T follicular helper cell (primary cell): Measurements from ENCODE around the gene NEMP2.
"Not testable (repeated sequence)": the region's sequence is repeated elsewhere in the genome, so short reads cannot be mapped to it uniquely, and the experiment has no call there.

Experiments used
- DNase-seq: peaks from one replicate; pipeline ENCODE4 v3.0.0-alpha.2; 2020; ENCODE audit warnings: low read depth

The NEMP2 gene

DNA sequence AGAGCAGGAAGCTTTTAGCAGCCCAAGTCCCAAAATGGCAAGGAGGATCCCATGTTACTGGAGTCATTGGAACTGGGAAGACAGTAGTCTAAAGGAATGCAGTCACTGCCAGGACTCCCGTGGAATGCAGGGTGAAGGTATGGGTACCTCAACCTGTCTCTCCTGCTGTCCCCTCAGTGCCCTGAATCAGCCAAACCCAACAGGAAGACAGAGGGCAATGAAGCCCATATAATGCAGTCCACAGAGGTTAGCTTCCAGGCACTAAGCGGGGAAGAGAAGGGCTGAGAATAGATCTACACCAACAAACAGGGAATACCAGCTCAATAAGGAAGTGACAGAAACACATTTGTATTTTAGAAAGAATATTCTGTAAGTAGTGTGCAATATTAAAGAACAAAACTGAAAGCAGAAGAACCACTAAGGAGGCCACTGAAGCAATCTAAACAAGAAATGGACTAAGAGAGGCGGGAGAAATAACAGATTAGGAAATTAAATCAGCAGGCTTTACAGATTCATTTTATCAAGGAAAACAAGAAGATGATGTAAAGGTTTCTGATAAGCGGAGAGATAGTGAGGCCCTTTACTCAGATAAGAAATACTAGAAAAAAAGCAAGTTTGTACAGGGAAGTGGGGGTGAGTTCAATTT, 8.3 kb downstream of the NEMP2 start:
- DNase-seq, result no peak

DNA sequence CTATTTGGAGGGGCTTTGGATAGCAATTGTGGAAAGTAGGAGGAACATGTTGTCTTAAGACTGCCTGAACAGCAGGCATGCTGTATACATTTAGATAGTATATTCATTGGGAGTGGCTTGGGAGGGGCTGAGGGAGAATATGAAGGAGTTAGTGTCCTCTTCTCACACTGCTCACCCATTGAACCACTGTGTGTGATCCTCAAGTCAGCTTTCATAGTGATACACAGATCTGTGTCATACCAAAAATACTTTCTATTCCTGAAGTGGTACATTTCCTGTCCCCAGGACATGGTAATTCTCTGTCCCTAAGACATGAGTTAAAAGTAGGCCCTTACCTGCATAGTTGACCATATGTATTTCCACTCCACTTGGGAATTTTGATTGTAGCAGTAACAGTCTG, 9.6 kb downstream of the NEMP2 start:
- no peak for DNase-seq

DNA sequence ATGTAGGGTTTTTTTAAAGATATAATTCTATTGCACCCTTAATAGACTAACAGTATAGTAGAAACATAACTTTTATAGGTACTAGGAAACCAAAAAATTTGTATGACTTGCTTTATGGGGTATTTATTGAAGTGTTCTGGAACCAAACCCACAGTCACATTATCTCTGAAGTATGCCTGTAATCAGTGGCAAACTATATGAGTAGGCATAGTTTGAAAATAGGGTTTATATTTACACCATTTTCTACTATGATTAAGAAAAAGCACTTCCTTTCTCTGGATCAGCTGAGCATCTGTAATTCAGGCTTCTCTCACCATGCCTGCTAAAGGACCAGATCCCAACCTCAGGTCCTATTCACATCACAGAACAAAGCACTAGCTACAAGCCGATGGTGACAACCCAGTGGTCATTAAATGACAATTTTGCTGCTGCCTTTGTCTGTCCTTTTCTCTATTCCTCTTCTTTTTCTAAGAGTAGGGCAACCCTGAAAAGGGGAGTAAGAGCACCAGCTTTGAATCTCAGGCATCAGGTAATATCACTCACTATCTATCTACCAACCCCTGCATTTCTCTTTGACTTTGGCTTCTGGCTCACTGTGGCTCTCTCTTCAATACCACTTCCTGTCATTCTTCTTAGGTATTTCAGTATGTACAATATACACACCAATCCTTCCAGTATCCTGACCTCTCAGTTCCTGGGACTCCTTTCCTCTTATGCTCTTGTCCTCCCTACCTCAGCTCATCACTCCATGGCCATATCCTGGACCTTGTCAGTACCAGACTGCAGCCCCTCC, 14.4 kb downstream of the NEMP2 start:
- DNase-seq, result no peak

GRCh38 chr2:190517468-190517867, 17.1 kb downstream of the NEMP2 start:
- no peak for DNase-seq

DNA sequence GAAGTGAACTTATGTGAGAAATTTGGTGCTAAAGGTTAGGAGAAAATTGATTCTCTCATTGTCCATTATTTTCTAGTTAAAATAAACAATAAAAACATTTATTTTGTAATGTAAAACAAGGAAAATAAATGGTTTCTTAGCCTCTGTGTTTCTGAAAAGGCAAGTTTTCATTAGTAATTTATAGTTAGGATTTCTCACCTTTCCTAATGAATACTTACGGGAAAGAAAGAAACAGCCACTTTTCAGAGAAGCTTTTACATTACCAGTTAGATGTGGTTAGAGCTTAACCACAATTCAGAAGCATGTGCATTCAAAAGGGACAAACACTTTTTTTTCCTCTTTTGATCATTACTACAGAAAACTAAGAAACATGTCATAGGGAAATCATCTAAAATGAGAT, 18.8 kb downstream of the NEMP2 start:
- DNase-seq, result no peak

- no peak for DNase-seq
These were observed 19.8 kb downstream of the NEMP2 start for GRCh38 chr2:190514676-190515075.

- no peak for DNase-seq
These were observed 20.6 kb downstream of the NEMP2 start for GRCh38 chr2:190513877-190514276.

GRCh38 chr2:190512539-190513095, 21.9 kb downstream of the NEMP2 start:
- no peak for DNase-seq

DNA sequence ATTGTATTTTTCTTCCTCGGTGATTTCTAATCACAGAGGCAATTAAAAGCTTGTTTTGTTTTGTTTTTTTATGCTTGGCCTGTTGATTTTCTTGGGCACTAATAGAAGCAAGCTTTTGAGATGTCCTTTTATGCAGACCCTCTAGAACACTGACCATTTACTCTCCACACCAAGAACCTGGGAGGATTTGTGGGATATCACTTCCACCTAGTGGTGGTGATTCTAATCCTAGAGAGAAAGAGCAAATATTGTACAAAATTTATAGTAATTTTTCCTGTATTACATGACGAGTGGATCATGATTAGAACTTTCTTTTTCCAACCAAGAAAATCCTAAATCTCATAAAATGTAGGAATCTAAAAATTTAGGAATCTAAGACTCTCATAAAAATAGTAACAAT, 23.4 kb downstream of the NEMP2 start:
- DNase-seq, result no peak

DNA sequence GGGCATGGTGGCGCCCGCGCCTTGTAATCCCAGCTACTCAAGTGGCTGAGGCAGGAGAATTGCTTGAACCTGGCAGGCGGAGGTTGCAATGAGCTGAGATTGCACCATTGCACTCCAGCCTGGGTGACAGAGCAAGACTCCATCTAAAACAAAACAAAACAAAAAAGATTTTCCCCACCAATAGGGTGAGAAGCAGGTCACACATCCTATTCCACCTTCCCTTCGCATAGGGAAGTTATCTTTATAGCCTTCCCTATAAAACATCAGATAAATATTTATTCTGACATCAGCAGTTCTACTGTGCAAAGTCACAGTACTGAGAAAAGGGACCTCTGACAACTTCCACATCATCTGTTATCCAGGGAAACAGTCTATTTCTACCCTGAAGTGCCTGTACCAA, 24.6 kb downstream of the NEMP2 start:
- not testable (repeated sequence) for DNase-seq

DNA sequence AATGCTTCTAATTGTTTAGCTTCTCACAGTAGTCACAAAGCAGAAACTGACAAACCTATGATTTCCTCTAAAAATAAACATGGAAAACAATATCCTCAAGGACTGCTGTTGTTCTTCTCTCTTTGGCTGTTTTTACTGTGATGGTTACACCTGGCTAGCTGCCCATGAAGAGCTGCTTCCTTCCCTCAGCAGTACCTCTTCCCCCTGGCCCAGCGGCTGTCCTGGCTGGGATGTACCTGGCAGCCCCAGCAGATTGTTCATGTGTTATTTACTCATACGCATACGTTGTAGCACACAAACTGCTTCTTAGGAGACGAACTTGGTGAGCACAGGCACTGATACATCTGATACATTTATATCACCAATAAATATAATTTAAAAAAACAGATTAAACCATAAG, 27.4 kb downstream of the NEMP2 start:
- DNase-seq, result no peak

DNA sequence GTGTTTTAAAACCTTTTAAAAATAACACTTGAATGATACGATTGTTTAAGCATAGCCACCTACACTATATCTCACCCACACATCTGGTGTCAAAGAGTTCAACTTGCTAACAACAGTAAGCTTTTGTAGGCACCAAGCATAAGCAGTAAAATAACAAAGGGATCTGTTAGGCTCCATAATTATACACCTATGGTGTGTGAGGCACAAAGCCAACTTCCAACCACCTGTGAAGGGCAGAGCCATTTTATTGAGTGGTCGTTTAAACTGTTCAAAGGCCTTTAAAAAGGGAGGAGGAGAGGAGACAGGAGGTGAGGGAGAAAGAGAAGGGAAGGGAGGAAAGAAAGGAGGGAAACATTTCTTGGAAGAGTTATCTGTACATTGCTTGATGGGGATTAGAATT, 27.9 kb downstream of the NEMP2 start:
- no peak for DNase-seq

DNA sequence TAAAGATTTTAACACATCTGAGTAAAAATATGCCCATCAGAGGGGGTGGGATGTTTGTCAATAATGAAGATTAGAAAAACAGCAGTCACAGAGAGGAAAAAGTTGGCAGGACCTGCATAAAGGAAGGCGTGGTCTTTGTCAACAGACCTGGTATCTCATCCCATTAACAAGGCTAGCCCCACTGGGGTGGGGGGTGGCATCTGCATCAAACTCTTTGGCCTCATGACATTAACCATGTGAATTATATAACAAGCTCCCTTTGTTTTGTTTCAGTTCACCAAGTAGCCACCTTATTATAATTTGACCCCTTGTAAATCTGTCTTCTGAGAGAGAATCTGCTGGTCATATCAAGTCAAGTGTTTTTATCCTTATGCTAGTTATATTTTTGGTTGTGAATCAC, 28.8 kb downstream of the NEMP2 start:
- DNase-seq, result no peak

GRCh38 chr2:190504912-190505311, 29.6 kb downstream of the NEMP2 start:
- DNase-seq, result no peak

GRCh38 chr2:190503088-190503487, 31.4 kb downstream of the NEMP2 start:
- DNase-seq, result no peak

DNA sequence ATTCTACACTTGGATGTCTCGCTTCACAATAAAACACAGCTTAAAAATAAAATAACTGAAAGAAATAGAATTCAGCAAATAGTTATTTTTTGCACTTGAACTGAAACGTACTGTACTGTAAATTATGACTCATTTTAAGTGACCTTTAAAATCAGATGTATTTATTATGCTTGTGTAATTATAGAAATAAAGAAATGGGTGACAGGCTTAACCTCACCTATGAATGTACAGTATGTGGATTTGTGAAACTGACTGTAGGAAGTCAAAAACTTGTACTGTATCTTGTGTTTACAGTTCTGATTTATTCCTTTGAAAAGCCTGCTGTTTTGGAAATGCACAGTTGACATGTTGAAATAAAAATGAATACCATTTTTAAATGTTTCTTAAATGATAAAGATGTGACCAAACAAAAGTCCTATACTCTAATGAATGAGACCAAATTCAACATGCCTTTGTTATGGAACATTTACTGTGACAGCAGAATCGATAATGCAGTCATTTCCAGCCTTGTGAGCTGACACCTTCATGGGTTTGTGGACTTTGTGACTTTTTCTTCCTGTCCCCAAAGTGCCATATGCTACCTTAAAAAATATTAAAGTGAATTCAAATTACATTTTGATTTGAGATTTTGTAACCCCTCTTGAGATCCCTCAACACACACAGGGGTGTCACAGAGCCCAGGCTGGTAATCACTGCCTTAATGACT, 32.7 kb downstream of the NEMP2 start:
- DNase-seq, result no peak

DNA sequence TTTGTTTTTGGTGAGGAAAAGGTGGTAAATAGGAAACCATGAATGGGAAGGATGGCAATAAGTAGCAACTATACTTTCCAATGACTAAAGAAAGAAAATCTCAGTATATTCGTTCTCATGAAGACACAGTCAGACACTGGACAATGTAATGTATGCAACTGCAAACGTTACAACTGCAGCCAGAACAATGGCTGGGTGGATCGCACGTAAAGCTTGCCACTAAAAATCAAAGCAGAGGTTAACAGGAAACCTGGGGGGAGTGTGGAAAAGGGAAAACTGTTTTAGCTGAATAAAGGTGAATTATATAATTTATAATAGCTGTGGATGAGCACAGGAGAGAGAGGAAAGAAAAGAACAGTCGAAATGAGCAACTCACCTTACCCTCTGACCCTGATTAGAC, 33.3 kb downstream of the NEMP2 start:
- no peak for DNase-seq

GRCh38 chr2:190500054-190500502, 34.4 kb downstream of the NEMP2 start:
- DNase-seq, result no peak

GRCh38 chr2:190499273-190499672, 35.2 kb downstream of the NEMP2 start:
- no peak for DNase-seq

GRCh38 chr2:190497428-190497827, 37.1 kb downstream of the NEMP2 start:
- DNase-seq, result no peak

GRCh38 chr2:190494600-190495227, 39.8 kb downstream of the NEMP2 start:
- DNase-seq, result not testable (repeated sequence)

DNA sequence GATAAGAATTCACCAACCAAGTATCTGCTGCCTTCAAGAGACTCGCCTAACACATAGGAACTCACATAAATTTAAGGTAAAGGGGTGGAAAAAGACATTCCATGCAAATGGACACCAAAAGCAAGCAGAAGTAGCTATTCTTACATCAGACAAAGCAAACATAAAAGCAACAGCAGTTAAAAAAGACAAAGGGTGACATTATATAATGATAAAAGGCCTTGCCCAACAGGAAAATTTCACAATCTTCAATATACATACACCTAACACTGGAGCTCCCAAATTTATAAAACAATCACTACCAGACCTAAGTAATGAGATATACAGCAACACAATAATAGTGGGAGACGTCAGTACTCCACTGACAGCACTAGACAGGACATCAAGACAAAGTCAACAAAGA, 41.4 kb downstream of the NEMP2 start:
- DNase-seq, result no peak
